A204.1 (cell line): ENCODE measurements around the gene MEX3A.
"Not testable (repeated sequence)": the region's sequence is repeated elsewhere in the genome, so short reads cannot be mapped to it uniquely, and the experiment has no call there.

ENCODE experiments used
- FAIRE-seq: peaks from 2 replicates; lab custom pipeline; 2012; peaks lifted over from hg19 to GRCh38; lab: Jason Lieb, UNC

The MEX3A gene

DNA sequence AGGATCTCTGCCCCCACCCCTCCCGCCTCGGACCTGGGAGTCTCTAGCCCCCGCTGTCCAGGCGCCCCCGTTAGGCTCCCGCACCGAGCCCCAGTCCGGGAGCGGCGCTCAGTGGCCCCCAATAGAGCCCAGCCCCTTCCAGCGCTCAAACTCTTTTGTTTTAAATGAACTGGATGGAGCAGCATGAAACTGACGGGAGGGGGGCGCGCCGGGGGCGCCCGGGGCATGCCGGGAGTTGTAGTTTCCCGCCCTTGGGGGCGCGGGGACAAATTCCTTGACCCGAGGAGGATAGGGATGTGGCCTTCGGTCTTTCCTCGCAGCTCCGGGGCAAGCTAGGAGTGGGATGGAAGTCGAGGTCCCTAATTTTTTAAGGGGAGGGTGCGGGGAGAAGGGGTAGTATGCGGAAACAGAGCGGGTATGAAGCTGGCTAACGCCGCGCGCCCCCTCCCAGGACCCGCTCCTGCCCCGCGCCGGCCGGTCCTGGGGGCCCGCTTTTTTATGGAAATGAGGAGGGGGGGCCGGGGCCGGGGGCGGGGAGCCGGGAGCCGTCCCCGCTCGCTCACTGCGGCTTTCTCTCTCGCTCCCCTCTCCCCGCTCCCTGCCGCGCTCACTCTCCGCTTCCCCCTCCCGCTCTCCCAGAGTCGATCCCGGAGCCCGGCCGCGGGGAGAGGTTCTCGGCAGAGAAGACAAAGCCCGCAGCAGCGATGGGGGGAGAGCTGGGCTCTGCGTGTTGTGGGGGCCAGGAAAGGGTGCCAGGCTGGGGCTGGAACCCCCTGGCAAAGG, at the start of gene MEX3A:
TSS of gene MEX3A (minus strand) at position 157 of the 783 bp plus-strand sequence. CDS start 467 bp downstream, outside the sequence.
- no peak for FAIRE-seq

DNA sequence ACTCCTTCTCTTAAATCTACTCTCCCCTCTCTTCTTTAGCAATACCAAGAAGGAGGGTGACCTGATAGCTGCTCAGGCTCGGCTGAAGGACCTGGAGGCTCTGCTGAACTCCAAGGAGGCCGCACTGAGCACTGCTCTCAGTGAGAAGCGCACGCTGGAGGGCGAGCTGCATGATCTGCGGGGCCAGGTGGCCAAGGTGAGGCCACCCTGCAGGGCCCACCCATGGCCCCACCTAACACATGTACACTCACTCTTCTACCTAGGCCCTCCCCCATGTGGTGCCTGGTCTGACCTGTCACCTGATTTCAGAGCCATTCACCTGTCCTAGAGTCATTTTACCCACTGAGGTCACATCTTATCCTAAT, 48.3 kb upstream of the MEX3A start:
- no peak for FAIRE-seq

DNA sequence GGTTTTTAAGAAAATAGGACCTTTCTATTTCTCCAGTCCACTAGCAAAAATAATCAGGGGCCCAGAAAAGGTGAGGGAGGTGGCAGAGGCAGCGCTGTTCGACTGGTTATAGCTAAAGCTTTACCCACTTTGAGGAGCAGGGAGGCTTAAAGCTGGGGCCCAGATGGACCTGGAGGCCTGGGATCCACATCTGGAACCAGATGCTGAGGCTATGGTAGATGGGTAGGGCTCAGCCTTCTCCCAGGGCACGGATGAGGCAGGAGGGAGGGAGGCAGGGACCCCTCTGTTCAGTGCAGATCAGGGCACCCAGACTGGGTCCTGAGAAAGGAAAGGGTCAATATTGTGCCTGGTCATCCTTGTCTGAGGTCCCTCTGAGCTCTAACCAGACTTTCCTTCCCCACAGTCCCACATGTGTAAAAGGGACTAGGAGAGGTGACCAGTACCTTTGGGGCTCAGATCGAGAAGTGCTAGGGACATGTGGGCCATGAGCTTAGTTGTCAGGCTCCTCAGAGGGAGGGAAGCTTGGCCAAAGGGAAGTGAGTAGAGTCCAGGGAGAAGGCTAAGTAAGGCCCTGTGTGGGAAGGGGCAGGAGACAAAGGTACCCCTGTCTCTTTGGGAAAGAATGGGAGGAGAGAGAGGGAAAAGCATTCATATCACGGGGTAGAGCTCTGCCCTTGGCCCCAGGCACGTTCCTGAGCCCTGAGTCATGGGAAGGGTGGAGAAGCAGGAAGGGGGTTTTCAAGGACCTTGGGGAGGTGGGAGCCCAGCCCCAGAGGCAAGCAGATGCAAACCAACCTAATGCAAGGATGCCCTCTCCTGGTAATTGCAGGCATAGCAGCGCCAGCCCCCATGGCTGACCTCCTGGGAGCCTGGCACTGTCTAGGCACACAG, 47.7 kb upstream of the MEX3A start:
- no peak for FAIRE-seq

- FAIRE-seq = no peak
Observed at GRCh38 chr1:156128654-156129597, 46.7 kb upstream of the MEX3A start.

GRCh38 chr1:156128308-156128653, 46.0 kb upstream of the MEX3A start:
- no peak for FAIRE-seq

DNA sequence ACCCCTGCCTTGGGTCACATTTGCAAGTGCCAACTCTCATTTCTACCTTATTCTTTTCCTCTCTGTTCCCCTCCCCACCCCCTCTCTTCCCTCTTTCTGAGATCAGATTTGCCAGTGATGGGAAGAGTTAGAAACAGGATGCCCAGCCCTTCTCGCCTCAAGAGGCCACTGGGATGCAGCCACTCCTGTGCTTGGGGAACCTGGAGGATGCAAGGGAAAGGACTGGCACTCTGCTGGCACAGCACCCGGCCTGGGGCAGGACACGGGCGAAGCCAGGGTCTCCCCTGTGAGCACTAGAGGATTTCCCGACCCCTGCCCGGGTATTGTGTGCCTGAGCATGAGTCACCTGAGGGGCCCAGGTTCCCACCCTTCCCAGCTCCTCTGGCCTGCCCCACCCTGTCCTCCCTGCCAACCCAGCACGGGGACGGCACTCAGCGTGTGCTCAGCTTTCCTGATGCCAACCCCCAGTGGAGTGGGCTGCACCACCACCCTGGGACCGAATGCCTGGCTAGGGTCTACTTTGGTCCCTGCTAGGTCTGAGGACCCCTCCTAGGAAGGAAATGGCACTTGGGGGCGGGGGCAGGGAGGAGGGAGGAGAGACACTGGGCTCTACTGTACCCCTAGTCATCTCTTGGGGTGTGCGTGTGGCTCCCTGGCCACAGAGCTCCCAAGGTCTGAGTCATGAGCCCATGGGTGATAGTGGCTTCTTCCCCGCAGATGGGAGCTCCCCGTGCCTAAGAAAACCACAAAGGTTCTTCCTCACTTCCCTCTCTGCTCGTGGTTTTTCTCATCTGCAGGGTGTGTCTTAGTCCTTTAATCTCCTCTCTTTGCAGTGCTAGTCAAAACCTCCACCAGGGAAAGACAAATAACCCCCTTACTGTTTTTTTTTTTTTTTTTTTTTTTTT, 44.6 kb upstream of the MEX3A start:
- FAIRE-seq = no peak

DNA sequence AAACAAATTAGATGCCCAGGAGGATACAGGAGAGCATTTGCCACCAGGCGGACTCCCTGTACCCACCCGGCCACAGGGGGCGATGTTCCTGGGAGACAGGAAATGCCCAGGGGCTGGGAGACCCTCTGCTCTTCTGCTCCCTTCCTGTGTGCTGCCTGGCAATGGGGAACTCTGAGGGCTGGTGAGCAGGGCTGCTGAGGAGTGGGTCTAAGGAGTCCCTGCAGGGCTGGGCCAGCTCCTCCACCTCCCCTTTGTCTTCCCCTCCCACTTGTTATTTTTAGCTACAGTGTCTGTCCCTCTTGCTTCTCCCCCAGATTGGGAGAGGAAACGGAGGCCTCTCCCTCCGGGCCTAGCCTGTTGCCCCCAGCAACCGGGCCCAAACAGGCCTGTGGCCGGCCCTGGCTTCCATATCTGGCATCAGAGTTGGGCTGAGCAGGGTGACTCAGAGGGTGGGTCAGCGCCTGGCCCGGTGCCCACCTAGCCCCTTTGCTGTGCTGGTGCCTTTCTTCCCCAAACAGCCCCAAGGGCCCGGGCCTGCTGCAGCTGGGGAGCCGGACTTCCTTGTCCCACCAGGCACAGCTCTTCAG, 43.9 kb upstream of the MEX3A start:
- no peak for FAIRE-seq

DNA sequence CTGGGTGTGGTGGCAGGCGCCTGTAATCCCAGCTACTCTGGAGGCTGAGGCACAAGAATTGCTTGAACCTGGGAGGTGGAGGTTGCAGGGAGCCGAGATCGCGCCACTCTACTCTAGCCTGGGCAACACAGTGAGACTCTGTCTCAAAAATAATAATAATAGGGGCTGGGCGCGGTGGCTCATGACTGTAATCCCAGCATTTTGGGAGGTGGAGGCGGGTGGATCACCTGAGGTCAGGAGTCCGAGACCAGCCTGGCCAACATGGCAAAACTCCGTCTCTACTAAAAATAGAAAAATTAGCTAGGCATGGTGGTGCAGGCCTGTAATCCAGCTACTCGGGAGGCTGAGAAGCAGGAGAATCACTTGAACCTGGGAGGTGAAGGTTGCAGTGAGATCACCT, 43.3 kb upstream of the MEX3A start:
- FAIRE-seq = not testable (repeated sequence)

DNA sequence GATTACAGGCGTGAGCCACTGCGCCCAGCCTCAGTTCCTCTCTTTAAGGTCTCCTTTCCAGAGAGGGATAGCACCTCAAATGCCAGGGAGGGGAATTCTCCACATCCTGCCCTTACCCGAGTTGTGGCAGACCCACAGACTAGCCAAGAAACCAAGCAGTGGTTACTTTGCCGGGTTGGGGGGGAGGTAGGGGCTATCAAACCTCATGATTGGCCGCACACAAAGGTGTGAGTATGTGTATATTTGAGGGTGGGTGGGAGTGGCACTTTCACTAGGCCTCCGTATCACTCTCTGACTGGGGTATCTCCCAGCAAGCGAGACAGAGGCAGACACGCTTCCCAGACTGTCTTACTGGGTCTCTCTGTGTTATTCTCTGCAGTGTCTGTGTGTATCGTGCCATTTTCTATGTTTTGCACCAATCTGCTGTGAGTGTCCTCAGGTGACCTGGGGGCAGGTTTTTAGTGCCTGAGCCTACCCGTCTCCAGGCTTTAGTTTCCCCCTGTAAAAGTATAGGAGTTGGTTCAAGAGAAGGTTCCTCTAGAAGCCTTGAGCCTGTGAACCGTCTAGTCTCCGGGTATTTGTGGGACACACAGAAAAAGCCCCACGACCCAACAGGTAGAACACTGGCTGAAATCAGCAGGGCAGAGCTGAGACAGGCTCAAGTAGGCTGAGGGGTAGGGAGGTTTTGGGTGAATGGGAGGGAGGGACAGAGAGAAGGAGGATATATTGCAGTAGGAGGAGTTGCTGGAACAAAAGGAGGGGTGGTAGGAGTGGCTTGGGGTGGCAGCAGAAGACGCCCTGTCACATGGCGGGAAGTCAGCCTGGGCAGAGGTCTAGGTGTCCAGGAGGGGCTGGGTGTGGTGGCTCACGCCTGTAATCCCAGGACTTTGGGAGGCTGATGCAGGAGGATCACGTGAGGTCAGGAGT, 42.6 kb upstream of the MEX3A start:
- FAIRE-seq = no peak

GRCh38 chr1:156123356-156124196, 41.3 kb upstream of the MEX3A start:
- FAIRE-seq = no peak

- no peak for FAIRE-seq
Observed at GRCh38 chr1:156122519-156123355, 40.5 kb upstream of the MEX3A start.

DNA sequence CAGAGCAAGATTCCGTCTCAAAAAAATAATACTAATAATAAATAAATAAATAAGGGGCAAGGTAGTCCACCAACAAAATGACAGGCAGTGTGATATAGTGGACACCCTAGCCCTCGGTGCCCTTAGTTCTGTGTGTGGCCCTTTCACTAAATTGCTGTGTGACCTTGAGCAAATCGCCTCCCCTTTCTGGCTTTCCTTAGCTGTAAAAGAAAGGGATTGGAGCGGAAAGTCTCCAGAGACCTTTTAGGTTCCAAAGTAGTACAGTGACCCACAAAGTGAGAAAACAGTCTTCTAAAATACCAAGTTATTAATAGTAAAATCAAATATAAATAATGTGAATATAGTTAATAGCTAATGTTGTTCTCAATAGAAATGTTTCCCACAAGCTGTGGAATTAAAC, 39.8 kb upstream of the MEX3A start:
- no peak for FAIRE-seq

DNA sequence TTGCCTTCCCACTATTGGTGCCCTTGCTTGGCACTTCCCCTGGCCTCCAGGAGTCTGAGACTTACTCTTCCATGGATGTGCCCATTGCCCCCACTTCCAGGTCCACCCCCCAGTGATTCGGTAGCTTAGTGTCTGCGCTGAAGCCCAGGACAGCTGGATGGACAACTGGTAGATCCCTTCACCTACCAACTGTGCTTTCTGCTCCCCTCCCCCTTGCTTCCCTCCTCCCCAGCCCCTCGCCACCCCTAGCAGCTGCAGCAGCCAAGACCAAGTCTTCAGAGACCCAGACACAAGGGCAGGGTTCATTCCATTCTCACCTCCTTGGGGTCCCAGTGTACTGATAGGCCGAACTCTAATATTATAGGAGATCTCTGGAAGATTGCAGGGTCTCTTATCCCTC, 39.2 kb upstream of the MEX3A start:
- no peak for FAIRE-seq

- FAIRE-seq = not testable (repeated sequence)
Observed at GRCh38 chr1:156121005-156121404, 38.7 kb upstream of the MEX3A start.

- no peak for FAIRE-seq
Observed at GRCh38 chr1:156120318-156120717, 38.1 kb upstream of the MEX3A start.

DNA sequence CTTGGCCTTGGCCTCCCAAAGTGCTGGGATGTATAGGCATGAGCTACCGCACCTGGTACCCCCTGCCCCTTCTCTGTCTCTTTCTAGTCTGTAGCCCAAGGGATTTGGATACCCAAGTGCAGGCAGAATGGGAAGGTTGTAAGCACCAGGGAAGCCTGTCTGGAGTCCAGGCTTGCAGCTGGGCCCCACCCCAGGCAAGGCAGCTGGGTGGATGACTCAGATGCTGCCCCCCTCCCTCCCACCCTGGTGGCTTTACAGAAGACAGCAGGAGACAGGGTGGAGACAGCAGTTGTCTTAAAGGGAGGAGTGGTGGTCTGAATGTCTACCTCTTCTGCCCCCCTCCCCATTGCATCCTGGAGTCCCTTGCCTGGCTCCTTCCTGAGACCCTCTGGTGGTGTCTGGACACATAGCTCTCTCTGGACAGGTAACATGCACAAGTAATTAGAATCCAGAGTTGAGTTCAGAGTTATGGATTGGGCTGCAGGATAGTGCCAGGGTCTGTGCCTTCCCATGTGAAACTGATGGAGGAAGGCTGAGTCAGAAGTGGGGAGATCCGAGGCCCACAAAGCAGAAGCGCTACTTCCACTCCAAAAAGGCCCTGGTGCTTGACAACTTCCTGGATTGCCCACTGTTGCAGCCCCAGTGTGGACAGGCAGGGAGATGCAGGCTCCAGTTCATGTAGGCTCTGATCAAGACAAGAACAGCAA, 37.4 kb upstream of the MEX3A start:
- FAIRE-seq = no peak

DNA sequence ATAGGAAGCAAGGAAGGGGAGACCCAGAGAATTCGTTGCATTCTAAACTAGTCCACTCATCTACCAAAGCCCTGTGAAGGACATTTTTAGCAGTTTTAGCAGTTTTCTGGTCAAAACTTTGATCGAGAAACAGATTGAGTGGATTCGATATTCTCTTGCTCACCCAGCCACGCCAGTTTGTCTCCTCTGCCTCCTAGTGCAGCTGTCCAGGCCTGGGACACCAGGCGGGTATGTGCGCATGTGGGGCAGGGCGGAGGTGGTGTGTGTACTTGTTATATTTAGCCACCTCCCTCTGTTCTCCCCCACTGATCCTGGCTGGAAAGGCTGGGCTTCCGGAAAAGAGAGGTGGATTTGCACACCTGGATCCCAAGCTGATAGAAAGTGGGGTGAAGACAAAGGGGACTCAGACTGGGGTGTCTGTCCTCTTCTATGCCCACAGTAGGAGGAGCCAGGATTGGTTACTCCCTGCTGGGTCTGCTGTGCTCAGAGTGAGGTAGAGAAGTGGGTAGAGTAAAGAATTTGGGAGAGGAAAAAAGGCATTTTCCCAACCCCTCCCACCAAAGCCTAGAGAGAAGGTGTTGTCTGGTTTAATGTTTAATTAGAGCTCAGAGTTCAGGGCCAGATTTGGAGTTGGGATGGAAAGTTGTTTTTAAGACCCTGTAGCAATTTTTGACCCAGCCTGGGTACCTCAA, 36.1 kb upstream of the MEX3A start:
- FAIRE-seq = no peak
